HG03378 (cell line): ENCODE measurements around the gene VASP.
"Not testable (repeated sequence)": the region's sequence is repeated elsewhere in the genome, so short reads cannot be mapped to it uniquely, and the experiment has no call there.

Experiments used
- ATAC-seq: cut with Tn5 transposase; IDR thresholded peaks from one replicate; pipeline ENCODE4 v1.9.1; 2021; ENCODE audit warnings: mild to moderate bottlenecking, moderate library complexity; ENCODE audit not compliant: unreplicated experiment

VASP gene

DNA sequence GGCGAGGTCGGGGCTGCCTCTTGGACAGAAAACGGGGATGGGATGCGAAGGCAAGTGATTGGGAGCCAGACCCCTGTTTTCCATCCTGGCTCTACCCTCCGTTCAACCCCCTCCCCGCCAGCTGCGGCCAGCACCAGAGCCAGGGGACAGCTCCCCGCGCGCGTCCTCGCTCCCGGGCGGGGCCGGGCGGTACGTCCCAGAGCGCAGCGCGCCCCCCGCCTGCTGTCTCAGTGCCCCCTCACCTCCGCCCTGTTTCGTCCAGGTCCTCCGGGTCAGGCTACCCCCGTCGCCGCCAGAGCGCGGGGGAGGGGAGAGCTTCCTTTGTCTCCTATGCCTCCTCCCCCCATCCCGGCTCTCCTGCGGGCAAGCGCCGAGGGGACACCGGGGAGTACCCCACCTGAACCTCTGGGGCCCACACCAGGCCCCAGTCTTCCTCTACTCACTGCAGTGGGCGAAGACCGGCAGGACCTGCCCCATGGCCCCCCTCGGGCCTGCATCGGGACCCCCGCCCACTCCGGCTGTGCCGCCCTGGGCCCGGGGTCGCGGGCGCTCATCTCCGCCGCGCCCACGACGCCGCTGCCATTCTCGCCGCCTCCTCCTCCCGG, 10.8 kb upstream of the VASP start:
- ATAC-seq, result no peak

DNA sequence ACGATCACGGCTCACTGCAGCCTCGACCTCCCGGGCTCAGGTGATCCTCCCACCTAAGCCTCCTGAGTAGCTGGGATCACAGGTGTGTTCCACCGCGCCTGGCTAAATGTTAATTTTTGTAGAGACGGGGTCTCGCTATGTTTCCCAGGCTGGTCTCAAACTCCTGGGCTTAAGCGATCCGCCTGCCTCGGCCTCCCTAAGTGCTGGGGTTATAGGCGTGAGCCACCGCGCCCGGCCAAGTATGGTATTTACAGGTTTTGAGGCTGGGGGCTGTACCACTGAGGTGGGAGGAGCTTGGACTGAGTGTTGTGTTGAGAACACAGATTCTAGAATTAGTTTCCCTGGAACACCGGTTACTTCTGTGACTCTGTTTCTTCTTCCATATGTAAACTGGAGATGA, 9.5 kb upstream of the VASP start:
- ATAC-seq, result no peak

DNA sequence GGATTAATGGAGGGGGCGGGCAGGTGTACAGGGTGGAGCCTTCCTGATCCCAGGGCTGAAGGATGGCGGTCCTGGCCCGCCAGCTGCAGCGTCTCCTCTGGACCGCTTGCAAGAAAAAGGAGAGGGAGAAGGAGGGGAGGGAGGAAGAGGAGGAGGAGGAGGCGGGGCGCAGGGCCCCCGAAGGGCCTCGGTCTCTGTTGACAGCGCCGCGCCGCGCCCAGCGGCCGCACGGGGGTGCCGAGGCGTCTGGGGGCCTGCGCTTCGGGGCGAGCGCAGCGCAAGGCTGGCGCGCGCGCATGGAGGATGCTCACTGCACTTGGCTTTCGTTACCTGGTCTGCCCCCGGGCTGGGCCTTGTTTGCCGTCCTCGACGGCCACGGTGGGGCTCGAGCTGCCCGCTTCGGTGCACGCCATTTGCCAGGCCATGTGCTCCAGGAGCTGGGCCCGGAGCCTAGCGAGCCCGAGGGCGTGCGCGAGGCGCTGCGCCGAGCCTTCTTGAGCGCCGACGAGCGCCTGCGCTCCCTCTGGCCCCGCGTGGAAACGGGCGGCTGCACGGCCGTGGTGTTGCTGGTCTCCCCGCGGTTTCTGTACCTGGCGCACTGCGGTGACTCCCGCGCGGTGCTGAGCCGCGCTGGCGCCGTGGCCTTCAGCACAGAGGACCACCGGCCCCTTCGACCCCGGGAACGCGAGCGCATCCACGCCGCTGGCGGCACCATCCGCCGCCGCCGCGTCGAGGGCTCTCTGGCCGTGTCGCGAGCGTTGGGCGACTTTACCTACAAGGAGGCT, 8.7 kb upstream of the VASP start, which contains the start of gene PPM1N:
Gene PPM1N (plus strand): TSS at position 33 of the 785 bp plus-strand sequence. CDS start 30 bp downstream, at position 63.
- no peak for ATAC-seq

DNA sequence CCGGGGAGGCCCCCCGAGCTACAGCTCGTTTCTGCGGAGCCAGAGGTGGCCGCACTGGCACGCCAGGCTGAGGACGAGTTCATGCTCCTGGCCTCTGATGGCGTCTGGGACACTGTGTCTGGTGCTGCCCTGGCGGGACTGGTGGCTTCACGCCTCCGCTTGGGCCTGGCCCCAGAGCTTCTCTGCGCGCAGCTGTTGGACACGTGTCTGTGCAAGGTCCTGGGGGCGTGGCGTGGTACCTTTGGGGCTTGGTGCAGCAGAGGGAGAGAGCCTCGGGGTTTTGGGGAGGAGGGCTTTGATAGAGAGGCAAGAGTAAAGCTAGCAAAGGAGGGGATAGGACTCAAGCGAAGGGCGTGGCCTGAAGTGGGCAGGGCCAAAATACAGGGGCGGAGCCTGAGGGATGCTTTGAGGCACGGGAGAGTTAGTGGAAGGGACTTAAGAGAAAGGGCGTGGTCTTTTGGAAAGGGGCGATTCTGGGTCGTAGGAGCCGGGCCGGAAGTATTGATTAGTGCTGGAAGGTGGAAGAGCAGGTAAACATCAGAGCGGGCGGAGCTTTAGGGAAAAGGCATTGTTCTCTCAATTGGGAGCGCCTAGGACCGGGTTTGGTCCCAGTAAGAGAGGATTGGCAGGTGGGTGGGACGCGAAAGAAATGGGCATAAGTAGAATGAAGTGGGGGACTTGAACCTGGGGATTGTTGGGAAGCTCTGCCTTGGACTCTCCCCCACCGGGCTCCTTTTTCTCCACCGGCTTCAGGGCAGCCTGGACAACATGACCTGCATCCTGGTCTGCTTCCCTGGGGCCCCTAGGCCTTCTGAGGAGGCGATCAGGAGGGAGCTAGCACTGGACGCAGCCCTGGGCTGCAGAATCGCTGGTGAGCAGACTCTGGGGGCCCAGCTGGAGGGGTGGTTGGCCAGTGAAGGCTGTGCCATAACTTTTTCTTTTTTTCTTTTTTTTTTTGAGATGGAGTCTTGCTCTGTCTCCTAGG, 7.8 kb upstream of the VASP start:
- ATAC-seq, result no peak

DNA sequence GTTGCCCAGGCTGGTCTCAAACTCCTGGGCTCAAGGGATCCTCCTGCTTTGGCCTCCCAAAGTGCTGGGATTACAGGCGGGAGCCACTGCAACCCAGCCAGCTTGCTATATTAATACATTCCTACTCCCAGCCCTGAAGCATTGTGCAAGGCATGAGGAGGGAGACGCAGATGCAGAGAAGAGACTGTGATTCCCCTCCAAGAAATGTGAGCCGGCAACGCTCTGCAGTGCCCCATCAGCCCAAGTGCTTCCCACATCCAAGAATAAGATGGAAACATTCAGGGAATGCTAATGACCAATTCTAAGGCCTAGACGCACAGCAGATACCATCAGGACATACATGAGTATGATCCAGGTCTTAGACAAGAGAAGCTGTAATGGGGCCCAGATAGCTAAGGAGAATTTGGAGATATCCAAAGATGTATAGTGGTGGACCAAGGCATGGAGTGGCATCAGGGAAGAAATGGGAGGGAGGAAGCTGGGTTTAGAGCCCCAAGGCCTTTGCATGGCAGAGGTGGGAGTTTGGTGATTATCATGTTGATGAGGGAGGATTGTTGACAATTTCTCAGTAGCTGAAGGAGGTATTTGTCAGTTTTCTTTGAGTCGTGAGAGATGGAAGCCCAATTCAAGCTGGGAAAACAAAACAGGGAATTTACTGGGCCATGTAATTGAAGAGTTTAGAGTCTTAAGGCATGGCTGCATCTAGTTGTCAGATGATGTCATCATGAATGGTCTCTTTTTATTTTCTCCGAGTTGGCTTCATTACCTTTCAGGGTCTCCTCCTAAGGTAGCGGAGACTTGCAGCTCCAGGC, 6.2 kb upstream of the VASP start:
- no peak for ATAC-seq

DNA sequence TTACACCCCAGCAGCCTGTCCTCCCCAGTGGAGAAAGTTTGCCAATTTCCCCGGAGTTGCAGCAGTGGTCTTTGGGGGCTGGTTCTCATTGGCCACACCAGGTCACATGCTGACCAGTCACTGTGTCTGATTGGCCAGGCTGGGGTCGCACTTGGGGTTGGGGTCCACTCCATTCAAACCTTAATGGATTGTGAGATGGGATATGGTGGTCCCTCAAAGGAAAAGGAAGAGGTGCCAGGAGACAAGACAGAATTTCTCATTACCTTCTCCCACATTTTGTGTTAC, 5.6 kb upstream of the VASP start:
- ATAC-seq, result no peak

DNA sequence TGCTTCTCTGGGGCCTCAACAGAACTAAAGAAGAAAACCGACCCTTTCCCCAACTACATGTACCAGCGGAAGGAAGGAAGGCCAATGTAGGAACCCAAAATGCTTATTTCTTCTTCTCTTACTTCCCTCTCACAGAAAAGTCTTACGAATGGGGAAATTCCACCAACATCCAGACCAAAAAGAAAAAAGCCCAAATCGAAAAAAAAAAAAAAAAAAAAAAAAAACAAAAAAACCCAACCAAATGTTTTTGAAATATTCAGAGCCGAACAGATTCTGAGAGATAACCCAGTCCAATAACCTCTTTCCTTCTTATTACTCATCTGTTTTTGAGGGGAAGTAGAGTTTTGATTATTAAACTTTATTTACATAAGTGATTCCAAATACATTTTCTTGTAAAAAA, 5.2 kb upstream of the VASP start:
- ATAC-seq, result no peak

DNA sequence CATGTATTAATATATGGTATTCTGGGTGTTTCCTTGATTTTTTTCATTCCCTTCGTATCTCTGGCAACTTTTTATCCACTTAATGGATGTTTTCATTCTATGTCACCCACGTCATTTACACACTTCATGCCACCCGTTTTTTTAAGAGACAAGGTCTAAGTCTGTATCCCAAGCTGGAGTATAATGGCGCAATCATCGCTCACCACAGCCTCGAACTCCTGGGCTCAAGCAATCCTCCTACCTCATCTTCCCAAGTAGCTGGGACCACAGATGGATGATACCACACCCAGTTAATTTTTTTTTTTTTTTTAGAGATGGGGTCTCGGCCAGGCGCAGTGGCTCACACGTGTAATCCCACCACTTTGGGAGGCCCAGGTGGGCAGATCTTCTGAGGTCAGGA, 3.4 kb upstream of the VASP start:
- no peak for ATAC-seq

DNA sequence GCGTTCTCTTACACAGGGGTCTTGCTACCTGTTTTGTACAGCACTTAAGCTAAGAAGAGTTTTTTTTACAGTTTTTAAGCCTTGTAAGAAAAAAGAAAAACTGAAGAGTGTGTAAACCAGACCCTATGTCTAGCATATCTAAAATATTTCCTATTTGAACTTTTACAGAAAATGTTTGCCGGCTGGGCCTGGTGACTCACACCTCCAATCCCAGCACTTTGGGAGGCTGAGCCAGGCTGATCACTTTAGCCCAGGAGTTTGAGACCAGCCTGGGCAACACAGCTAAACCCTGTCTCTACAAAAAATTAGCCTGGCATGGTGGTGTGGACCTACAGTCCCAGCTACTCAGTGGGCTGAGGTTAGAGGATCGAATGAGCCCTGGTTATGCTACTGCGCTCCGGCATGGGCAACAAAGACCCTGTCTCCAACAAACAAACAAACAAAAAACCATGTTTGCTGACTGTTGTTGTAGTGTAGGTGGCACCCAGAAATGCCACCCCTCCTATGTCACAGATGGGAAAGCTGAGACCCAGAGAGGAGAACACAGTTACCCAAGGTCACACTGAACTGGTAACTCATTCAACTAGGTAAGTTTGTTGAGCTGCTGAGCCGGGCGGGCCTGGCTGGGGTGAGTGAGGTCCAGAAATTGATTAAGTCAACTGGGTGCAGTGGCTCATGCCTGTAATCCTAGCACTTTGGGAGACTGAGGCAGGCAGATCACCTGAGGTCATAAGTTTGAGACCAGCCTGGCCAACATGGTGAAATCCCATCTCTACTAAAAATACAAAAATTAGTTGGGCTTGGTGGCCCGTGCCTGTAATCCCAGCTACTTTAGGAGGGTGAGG, 1.9 kb upstream of the VASP start:
- no peak for ATAC-seq

DNA sequence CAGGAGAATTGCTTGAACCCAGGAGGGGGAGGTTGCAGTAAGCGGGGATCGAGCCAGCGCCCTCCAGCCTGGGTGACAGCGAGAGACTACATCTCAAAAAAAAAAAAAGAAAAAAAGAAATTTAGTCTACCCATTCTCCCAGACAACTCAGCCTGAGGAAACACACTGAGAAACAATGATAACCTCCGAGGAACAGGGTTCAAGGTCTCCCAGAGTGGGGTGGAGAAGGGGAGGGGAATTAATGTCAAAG, 1.4 kb upstream of the VASP start:
- ATAC-seq, result no peak

DNA sequence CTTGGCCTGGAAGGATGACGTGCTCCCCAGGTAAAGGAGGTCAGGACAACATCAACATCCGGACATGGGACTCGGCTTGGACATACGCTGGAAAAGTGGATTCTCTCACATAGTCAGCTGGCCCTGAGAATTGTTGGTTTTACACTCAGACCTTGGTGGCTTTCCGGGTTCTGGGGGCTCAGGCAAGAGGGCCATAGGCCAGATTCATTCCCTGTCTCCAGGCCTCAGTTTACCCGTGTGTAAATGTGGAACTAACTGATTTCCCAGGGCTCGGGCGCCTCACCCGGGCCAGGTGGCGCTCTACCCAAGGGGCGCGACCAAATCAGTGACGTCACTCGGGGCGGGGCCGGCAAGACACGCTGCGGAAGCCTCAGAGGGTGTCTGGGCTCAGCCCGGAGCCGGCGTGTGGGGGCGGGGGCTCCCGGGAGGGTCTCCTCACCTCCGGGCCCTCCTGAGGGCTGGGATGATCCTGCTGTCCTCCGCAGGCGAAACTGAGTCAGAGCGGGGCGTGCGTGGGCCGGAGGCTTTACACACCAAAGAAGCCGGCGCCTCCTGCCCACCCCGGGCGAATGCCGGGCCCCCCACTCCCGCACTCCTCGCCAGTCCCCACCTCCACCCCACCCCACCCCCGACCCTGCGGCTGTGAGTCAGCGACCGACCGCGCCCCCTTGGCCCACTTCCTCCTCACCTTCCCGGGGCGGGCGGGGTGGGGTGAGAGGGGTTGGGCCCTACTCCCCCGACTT, 862 bp upstream of the VASP start:
- ATAC-seq, result peak; percentile 52

DNA sequence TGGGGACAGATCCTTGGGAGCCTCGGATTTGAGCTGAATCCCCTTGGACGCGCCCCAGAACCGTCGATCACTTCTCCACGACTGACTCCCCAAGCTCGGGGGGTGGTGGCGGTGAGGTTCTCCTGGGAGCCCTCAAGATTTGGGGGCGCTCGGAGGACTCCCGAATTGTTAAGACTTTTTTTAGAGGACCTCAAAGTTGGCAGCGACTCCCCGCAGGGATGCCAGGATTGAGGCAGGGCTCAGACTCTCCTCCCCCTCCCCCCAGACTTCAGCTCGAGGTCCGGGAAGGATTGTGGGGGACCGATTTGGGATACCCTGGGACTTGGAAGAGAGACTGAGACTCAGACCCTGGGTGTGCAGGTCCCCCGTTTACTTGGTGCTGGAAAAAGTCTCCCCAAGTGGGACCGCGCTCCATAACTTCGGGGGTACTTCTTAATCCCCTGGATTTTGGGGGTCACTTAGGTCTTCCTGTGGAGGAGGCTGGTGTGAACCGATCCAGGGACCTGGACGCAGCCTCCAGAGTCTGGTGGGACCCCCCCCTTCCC, 665 bp downstream of the VASP start:
- ATAC-seq, result no peak

DNA sequence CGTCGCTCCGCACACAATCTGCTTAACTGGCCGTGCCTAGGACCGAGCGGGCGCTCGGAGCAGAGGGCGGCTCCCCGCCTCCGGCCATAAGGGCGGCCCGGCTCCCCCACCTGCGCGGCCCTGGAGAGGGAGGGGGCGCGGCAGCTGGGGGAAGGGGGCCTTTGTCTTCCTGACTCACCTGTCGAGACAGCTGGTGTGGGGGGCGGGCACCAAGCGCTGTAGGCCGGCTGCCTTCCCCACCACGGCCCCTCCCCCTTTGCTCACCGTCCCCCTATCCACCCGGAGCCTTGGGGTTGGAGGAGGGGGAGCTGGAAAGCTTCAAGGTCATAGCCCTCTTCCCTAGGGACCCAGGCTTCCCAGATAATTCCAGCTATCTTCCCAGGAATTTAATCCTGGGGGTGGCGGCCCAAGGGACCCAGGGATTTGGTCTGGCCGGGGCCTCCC, 1.2 kb downstream of the VASP start:
- no peak for ATAC-seq

DNA sequence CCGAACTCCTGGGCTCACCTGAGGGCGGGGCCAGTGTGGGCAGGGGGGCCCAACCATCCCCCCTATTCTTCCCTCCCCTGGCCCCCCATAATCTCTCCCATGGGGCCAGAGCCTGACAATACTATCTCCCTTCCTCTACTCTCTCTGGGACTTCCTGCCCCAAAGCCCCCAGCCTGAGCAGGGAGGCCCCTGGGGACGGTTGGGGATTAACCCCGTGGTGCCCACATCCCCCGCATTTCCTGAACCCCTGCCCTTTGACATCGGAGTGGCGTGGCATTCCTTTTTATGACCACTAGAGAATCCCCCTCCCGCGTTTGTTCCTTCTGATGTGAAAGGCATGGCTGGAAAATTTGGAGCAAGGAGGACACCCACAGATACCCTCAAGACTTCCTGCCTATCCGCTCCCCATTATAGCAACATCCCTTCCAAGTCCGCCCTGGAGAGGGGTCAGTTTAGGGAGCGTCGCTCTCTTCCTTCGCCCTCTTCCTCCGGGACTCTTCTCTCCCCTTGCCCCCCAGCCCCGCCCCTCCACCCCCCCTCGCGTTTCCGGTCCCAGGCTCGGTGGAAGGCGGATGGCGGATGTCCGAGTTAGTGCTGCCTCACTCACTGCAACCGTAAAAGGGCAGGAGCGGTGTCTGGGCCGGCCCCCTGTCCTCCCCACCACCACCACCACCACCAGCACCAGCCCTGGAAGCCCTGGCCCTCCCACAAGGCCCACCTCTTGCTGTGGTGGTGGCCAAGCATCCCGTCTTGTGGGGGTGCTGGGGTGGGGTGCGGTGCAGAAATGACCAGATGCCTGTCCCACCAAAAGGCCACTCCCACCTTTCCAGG, 1.8 kb downstream of the VASP start:
- no peak for ATAC-seq

DNA sequence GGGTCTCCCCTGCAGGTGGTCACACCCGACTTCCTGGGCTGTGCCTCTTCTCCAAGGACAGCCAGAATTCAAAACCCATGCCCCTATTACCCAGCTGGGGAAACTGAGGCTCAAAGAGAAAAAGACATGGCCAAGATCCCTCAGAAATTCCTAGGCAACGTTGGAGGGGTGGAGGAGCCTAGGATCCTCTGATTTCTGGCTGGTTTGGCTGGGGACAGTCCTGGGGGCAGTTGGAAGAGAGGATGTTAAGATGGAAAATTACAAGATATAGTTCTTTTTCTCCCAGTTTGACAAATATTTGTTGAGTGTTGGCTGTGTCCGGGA, 2.4 kb downstream of the VASP start:
- no peak for ATAC-seq

DNA sequence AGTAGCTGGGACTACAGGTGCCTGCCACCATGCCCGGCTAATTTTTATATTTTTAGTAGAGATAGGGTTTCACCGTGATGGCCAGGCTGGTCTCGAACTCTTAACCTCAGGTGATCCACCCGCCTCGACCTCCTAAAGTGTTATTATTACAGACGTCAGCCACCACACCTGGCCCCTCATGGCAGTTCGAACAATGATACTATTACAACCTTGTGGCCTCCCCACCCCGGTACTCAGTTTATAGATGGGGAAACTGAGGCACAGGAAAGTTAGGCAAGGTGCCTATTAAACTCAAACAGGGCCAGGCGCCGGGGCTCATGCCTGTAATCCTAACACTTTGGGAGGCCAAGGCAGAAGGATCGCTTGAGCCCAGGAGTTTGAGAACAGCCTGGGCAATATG, 3.1 kb downstream of the VASP start:
- not testable (repeated sequence) for ATAC-seq

DNA sequence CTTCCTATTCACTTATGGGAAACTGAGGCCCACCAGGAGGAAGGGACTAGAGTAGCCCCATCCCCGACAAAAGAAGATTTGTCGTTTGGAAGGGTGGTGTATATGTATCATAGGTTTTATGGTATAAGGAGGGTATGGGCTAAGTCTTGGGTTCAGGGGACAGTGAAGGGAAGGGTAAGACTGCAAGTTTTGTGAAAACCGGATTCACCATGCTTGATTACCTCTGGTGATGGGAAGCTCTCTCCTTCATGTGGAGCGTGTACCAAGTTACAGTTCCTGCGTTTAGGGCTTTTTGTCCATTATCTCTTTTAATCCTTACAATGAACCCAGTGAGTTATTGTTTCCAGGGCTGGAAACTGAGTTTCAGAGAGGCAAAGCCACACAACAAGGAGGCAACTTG, 3.8 kb downstream of the VASP start:
- no peak for ATAC-seq

DNA sequence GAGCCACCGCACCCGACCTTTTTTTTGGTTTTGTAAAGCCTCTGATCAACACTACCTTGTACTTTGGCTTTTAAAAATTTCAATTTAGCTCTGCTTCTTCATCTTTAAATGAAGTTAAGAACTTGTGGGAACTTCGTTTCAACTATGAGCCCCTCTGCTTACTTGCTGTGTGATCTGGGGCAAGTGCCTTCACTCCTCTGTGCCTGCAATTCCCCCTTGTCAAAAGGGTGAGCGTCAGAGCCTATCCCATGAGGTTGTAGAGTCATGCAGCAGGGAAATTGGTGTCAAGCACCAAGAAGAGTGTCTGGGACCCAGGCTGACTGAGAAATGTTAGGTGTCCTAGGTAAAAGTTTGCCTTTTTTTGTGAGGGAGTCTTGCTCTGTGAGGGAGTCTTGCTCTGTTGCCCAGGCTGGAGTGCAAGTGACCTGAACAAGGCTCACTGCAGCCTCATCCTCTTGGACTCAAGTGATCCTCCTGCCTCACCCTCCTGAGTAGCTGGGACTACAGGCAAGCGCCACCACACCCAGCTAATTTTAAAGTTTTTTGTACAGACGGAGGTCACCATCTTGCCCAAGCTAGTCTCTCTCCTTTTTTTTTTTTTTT, 5.7 kb downstream of the VASP start:
- ATAC-seq, result no peak
